ENCODE data around the gene UPK1A. TPM values are rescaled to one million over a fixed set of nuclear protein-coding genes. Genes with fewer than 3 reads are reported as not detected.

UPK1A gene
- total and polyA plus RNA-seq, 2 donors (not counting 1 experiment from before 2014, with no cell fraction given) = 0.16 TPM; not detected in 1

GRCh38 chr19:35727053-35727955, 61.0 kb downstream of the UPK1A start:
- H3K27ac Mint-ChIP-seq = no peak overlapping the region
- Histone ChIP-seq H3K36me3 (replicated peaks in 1 of 2; ENCODE audit: control extremely low read depth in 1 of 2, control insufficient read depth in 1 of 2, extremely low read depth in 1 of 2, insufficient read depth in 2 of 2, low read length in 1 of 2) (peaks cover 7 to 97% of the 10 kb centered on the region in 2 experiments), H3K4me3 (ENCODE audit: control extremely low read depth in 1 of 5, extremely low read depth in 1 of 5, insufficient read depth in 1 of 5, low read depth in 2 of 5, low read length in 4 of 5) (no peak overlapping the region), H3K4me1 (ENCODE audit: control insufficient read depth in 2 of 2, insufficient read depth in 2 of 2, low read length in 2 of 2) (no peaks in the 10 kb centered on the region), H3K79me2 (ENCODE audit: control insufficient read depth, insufficient read depth, low read length) (peaks cover 68% of the 10 kb centered on the region), H3K4me2 (replicated peaks; ENCODE audit: low read depth, low read length, poor library complexity, severe bottlenecking) (no peak overlapping the region), H3K27ac (ENCODE audit: low read length in 2 of 2) (no peak overlapping the region), H4K20me1 (ENCODE audit: control insufficient read depth, insufficient read depth, low read length, poor library complexity, severe bottlenecking) (peaks cover 56% of the 10 kb centered on the region), H3K27me3 (replicated peaks in 1 of 4; ENCODE audit: control extremely low read depth in 1 of 4, control insufficient read depth in 3 of 4, insufficient read depth in 4 of 4, low read length in 3 of 4) (no peaks in the 10 kb centered on the region), H3K9ac (ENCODE audit: low read length) (no peak overlapping the region), H3K9me3 (ENCODE audit: control extremely low read depth in 1 of 3, control insufficient read depth in 2 of 3, insufficient read depth in 1 of 3, low read length in 2 of 3) (no peaks in the 10 kb centered on the region), H2AFZ (ENCODE audit: insufficient read depth, low read depth, low read length, poor library complexity, severe bottlenecking) (no peak overlapping the region)
- DNase-seq = no peak
- no peaks in the 10 kb centered on the region for H3K27me3 Mint-ChIP-seq
- POLR2A ChIA-PET = interaction anchor here (0.6 kb wide), 1 partner anchor 415 kb away, joined by 3 read pairs; no protein-coding TSS in a partner anchor
- TF ChIP-seq EZH2 (IDR thresholded peaks at IDR 0.05; ENCODE audit: borderline replicate concordance, insufficient read depth, low read depth, low read length, poor library complexity, severe bottlenecking) (no peak), CTCF (IDR thresholded peaks at IDR 0.05) (no peak)
- 98% methylated on average over 25 of the region's 25 CpGs for WGBS (ENCODE audit: insufficient coverage)
- no peaks in the 10 kb centered on the region for H3K4me1 Mint-ChIP-seq
- no peak for ATAC-seq (ENCODE audit: low read depth)
- H3K9me3 Mint-ChIP-seq (ENCODE audit: insufficient read depth) = no peaks in the 10 kb centered on the region
- H3K4me3 Mint-ChIP-seq = no peak overlapping the region
- CTCF ChIA-PET = no interaction called here
- intact Hi-C loops (cut with micrococcal nuclease) = no loop called here

Other genes starting within 250 kb of the UPK1A start
- 0.15 TPM in 1 of 2 replicates, not detected in the other for gene FFAR2, start 218.3 kb upstream of the UPK1A start, total RNA-seq
- 0.26 and 0.31 TPM in 2 replicates for gene FFAR2, start 218.3 kb upstream of the UPK1A start, polyA plus RNA-seq
- gene KRTDAP, start 176.1 kb upstream of the UPK1A start, total RNA-seq = not detected in 2 replicates
- not detected in 2 replicates for gene KRTDAP, start 176.1 kb upstream of the UPK1A start, polyA plus RNA-seq
- gene DMKN, start 152.9 kb upstream of the UPK1A start, total RNA-seq = 1.8 and 4.5 TPM in 2 replicates
- gene DMKN, start 152.9 kb upstream of the UPK1A start, polyA plus RNA-seq = 0.58 and 1.6 TPM in 2 replicates
- gene SBSN, start 138.2 kb upstream of the UPK1A start, total RNA-seq = not detected in 2 replicates
- gene SBSN, start 138.2 kb upstream of the UPK1A start, polyA plus RNA-seq = not detected in 2 replicates
- not detected in 2 replicates for gene GAPDHS, start 133.1 kb upstream of the UPK1A start, total RNA-seq
- not detected in 2 replicates for gene GAPDHS, start 133.1 kb upstream of the UPK1A start, polyA plus RNA-seq
- gene TMEM147, start 120.9 kb upstream of the UPK1A start, total RNA-seq = 39.8 and 41.6 TPM in 2 replicates
- gene TMEM147, start 120.9 kb upstream of the UPK1A start, polyA plus RNA-seq = 61.6 and 68.9 TPM in 2 replicates
- gene ATP4A, start 102.9 kb upstream of the UPK1A start, total RNA-seq = not detected in 2 replicates
- gene ATP4A, start 102.9 kb upstream of the UPK1A start, polyA plus RNA-seq = not detected in 2 replicates
- gene PMIS2, start 80.3 kb upstream of the UPK1A start, total RNA-seq = not detected in 2 replicates
- gene PMIS2, start 80.3 kb upstream of the UPK1A start, polyA plus RNA-seq = not detected in 2 replicates
- 32.2 and 35.3 TPM in 2 replicates for gene HAUS5, start 53.8 kb upstream of the UPK1A start, total RNA-seq
- gene HAUS5, start 53.8 kb upstream of the UPK1A start, polyA plus RNA-seq = 42.8 and 52.3 TPM in 2 replicates
- 52.0 and 52.7 TPM in 2 replicates for gene RBM42, start 37.5 kb upstream of the UPK1A start, total RNA-seq
- 42.1 and 42.9 TPM in 2 replicates for gene RBM42, start 37.5 kb upstream of the UPK1A start, polyA plus RNA-seq
- gene ETV2, start 24.8 kb upstream of the UPK1A start, total RNA-seq = 0.42 and 1.3 TPM in 2 replicates
- gene ETV2, start 24.8 kb upstream of the UPK1A start, polyA plus RNA-seq = 0.20 and 0.49 TPM in 2 replicates
- 214 and 215 TPM in 2 replicates for gene COX6B1, start 18.2 kb upstream of the UPK1A start, total RNA-seq
- 202 and 387 TPM in 2 replicates for gene COX6B1, start 18.2 kb upstream of the UPK1A start, polyA plus RNA-seq
- 28.1 and 30.9 TPM in 2 replicates for gene ZBTB32, start 38.0 kb downstream of the UPK1A start, total RNA-seq
- gene ZBTB32, start 38.0 kb downstream of the UPK1A start, polyA plus RNA-seq = 8.5 and 18.9 TPM in 2 replicates
- gene KMT2B, start 51.5 kb downstream of the UPK1A start, total RNA-seq = 84.5 and 85.6 TPM in 2 replicates
- gene KMT2B, start 51.5 kb downstream of the UPK1A start, polyA plus RNA-seq = 96.9 and 106 TPM in 2 replicates
- gene IGFLR1, start 75.9 kb downstream of the UPK1A start, total RNA-seq = 245 and 248 TPM in 2 replicates
- 110 and 130 TPM in 2 replicates for gene IGFLR1, start 75.9 kb downstream of the UPK1A start, polyA plus RNA-seq
- gene U2AF1L4, start 78.9 kb downstream of the UPK1A start, total RNA-seq = 62.1 and 62.7 TPM in 2 replicates
- gene U2AF1L4, start 78.9 kb downstream of the UPK1A start, polyA plus RNA-seq = 89.7 and 170 TPM in 2 replicates
- 29.1 and 36.4 TPM in 2 replicates for gene PSENEN, start 79.1 kb downstream of the UPK1A start, total RNA-seq
- gene PSENEN, start 79.1 kb downstream of the UPK1A start, polyA plus RNA-seq = 11.7 and 17.7 TPM in 2 replicates
- gene LIN37, start 82.1 kb downstream of the UPK1A start, total RNA-seq = 22.3 and 22.8 TPM in 2 replicates
- gene LIN37, start 82.1 kb downstream of the UPK1A start, polyA plus RNA-seq = 64.1 and 76.1 TPM in 2 replicates
- gene HSPB6, start 90.5 kb downstream of the UPK1A start, total RNA-seq = not detected in 2 replicates
- not detected in 2 replicates for gene HSPB6, start 90.5 kb downstream of the UPK1A start, polyA plus RNA-seq
- 61.0 and 65.6 TPM in 2 replicates for gene PROSER3, start 91.7 kb downstream of the UPK1A start, total RNA-seq
- 26.0 and 30.7 TPM in 2 replicates for gene PROSER3, start 91.7 kb downstream of the UPK1A start, polyA plus RNA-seq
- gene ARHGAP33, start 109.0 kb downstream of the UPK1A start, total RNA-seq = 18.2 and 21.6 TPM in 2 replicates
- gene ARHGAP33, start 109.0 kb downstream of the UPK1A start, polyA plus RNA-seq = 27.8 and 28.7 TPM in 2 replicates
- gene PRODH2, start 146.3 kb downstream of the UPK1A start, total RNA-seq = not detected in 2 replicates
- not detected in 2 replicates for gene PRODH2, start 146.3 kb downstream of the UPK1A start, polyA plus RNA-seq
- not detected in 2 replicates for gene NPHS1, start 186.0 kb downstream of the UPK1A start, total RNA-seq
- gene NPHS1, start 186.0 kb downstream of the UPK1A start, polyA plus RNA-seq = not detected in 2 replicates
- gene KIRREL2, start 190.4 kb downstream of the UPK1A start, total RNA-seq = not detected in 2 replicates
- not detected in 2 replicates for gene KIRREL2, start 190.4 kb downstream of the UPK1A start, polyA plus RNA-seq
- gene APLP1, start 202.1 kb downstream of the UPK1A start, total RNA-seq = not detected in 2 replicates
- gene APLP1, start 202.1 kb downstream of the UPK1A start, polyA plus RNA-seq = 0.06 TPM in 1 of 2 replicates, not detected in the other
- gene NFKBID, start 234.0 kb downstream of the UPK1A start, total RNA-seq = 272 and 276 TPM in 2 replicates
- gene NFKBID, start 234.0 kb downstream of the UPK1A start, polyA plus RNA-seq = 111 and 618 TPM in 2 replicates
- 2.9 and 4.8 TPM in 2 replicates for gene HCST, start 236.0 kb downstream of the UPK1A start, total RNA-seq
- 29.8 and 40.6 TPM in 2 replicates for gene HCST, start 236.0 kb downstream of the UPK1A start, polyA plus RNA-seq
- gene TYROBP, start 241.8 kb downstream of the UPK1A start, total RNA-seq = 2.7 and 3.3 TPM in 2 replicates
- 14.8 and 25.6 TPM in 2 replicates for gene TYROBP, start 241.8 kb downstream of the UPK1A start, polyA plus RNA-seq

All from B cell (primary cell).